Natural killer cell (primary cell): ENCODE data around the gene KICS2. TPM values are rescaled to one million over a fixed set of nuclear protein-coding genes. Genes with fewer than 3 reads are reported as not detected.

ENCODE experiments used
- ATAC-seq, 3 donors: fragments of 150-1000 bp in 2 of 3; fragments of 200-7000 bp in 1 of 3; cut with Tn5 transposase; 1 replicate in 1 of 3; 2 replicates in 2 of 3; pipeline ENCODE4 v1.10.0; 2021; ENCODE audit warnings: mild to moderate bottlenecking in 2 of 3, moderate library complexity in 2 of 3
- DNase-seq, 2 donors: peaks; one replicate each; pipeline versions ENCODE4 v3.0.0 to v3.0.0-alpha.2; 2013 to 2021; ENCODE audit warnings: mixed read lengths in 1 of 2
- H3K27ac ChIP-seq: one replicate; pipeline ENCODE4 v1.5.1; 2013; ENCODE audit warnings: mild to moderate bottlenecking, low read length
- H3K27me3 ChIP-seq: one replicate; pipeline ENCODE4 v1.6.1; 2013; ENCODE audit warnings: low read length; ENCODE audit not compliant: control insufficient read depth, insufficient read depth
- H3K36me3 ChIP-seq: one replicate; pipeline ENCODE4 v1.6.1; 2013; ENCODE audit warnings: low read length; ENCODE audit not compliant: control insufficient read depth, insufficient read depth
- H3K4me1 ChIP-seq: one replicate; pipeline ENCODE4 v1.6.1; 2013; ENCODE audit warnings: low read length; ENCODE audit not compliant: control insufficient read depth, insufficient read depth
- H3K4me3 ChIP-seq: one replicate; pipeline ENCODE4 v1.5.1; 2013; ENCODE audit warnings: low read length
- H3K9me3 ChIP-seq: one replicate; pipeline ENCODE4 v1.6.1; 2013; ENCODE audit warnings: low read length; ENCODE audit not compliant: control insufficient read depth, insufficient read depth
- H3K27ac Mint-ChIP-seq, 2 donors: one replicate each; pipeline ENCODE4 v1.8.0; 2022; ENCODE audit warnings: mild to moderate bottlenecking in 2 of 2, mixed read lengths in 2 of 2, moderate library complexity in 1 of 2
- H3K27me3 Mint-ChIP-seq, 2 donors: one replicate each; pipeline ENCODE4 v1.8.0; 2022; ENCODE audit warnings: low read depth in 2 of 2, mixed read lengths in 2 of 2
- H3K36me3 Mint-ChIP-seq: one replicate; pipeline ENCODE4 v1.8.0; 2022; ENCODE audit warnings: mixed read lengths
- H3K4me1 Mint-ChIP-seq, 2 donors: one replicate each; pipeline ENCODE4 v1.8.0; 2022; ENCODE audit warnings: mixed read lengths in 2 of 2
- H3K4me3 Mint-ChIP-seq: one replicate; pipeline ENCODE4 v1.8.0; 2022; ENCODE audit warnings: mild to moderate bottlenecking, moderate library complexity, mixed read lengths
- H3K9me3 Mint-ChIP-seq, 2 donors: one replicate each; pipeline ENCODE4 v1.8.0; 2022; ENCODE audit warnings: mixed read lengths in 2 of 2
- CTCF ChIP-seq: fragments of 200-600 bp; IDR thresholded peaks from one replicate; pipeline ENCODE4 v1.8.0; 2022; ENCODE audit warnings: antibody characterized with exemption
- WGBS: methylation state at CpG from one replicate; pipeline ENCODE4 v1.1.7; 2013; ENCODE audit warnings: missing lambda C conversion rate; ENCODE audit not compliant: insufficient coverage; 5-methylcytosine and 5-hydroxymethylcytosine counted together
- intact Hi-C: fragments of 100-400 bp; cut with micrococcal nuclease; formaldehyde crosslinking; loops from one replicate; pipeline ENCODE4 v1.14.2; 2022
- total RNA-seq, 4 donors: library from RNA; stranded (reverse); fragments of 120-200 nt in 1 of 4; gene quantifications; one replicate each; pipeline versions ENCODE4 v1.2.3 to v1.2.4, GENCODE V29; 2013 to 2022

Gene KICS2
- total RNA-seq, 3 donors from 2014 or later (not counting 1 experiment from before 2014, with no cell fraction given): 14.7 to 19.5 (median 15.6) TPM

DNA sequence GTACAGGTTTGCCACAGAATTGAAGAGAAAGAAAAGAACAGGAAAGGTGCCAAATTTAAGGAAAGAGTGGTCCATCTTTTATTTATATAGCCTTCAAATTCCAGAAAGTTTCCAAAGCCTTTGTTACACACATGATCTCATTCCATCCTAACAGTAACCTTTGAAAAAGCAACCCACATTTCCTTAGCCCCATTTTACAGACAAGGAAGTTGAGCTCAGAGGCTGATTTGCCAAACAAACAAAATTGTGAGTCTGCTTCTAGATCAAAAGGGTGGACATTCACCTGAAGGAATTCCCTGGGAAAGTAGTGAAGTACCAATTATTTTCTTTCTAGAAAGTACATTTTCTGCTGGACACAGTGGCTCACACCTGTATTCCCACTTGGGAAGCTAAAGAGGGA, 32.0 kb downstream of the KICS2 start:
- peaks cover 10% of the 10 kb centered on the region for H3K36me3 ChIP-seq
- no peak overlapping the region for H3K27ac ChIP-seq
- DNase-seq: no peak
- no peak for TF ChIP-seq CTCF
- H3K27ac Mint-ChIP-seq: no peak overlapping the region
- H3K4me1 ChIP-seq: no peaks in the 10 kb centered on the region
- no peaks in the 10 kb centered on the region for H3K9me3 Mint-ChIP-seq
- no peak overlapping the region for H3K4me3 ChIP-seq
- H3K9me3 ChIP-seq: no peaks in the 10 kb centered on the region
- no peak overlapping the region for H3K4me3 Mint-ChIP-seq
- ATAC-seq: no peak
- peaks cover 8% of the 10 kb centered on the region for H3K36me3 Mint-ChIP-seq
- H3K4me1 Mint-ChIP-seq: no peaks in the 10 kb centered on the region
- H3K27me3 ChIP-seq: no peaks in the 10 kb centered on the region
- H3K27me3 Mint-ChIP-seq: no peaks in the 10 kb centered on the region
- intact Hi-C loops: no loop called here

DNA sequence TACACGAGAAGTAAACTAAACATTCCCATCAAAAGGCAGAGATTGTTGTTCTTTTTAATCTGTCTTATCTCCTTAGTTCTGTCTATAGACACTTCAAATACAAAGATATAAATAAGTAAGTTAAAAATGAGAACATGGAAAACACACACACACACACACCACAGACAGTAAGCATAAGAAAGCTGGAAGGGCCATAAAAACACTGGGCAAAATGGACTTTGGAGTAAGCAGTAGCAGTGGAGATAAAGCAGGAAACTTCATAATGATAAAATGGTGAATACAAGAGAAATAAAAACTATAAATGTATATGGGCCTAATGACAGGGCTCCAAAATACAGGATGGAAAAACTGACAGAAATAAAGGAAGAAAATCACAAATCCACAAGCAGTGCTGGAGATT, 32.6 kb downstream of the KICS2 start:
- H3K27me3 ChIP-seq: no peaks in the 10 kb centered on the region
- no peak overlapping the region for H3K4me3 Mint-ChIP-seq
- no peaks in the 10 kb centered on the region for H3K4me1 ChIP-seq
- no peaks in the 10 kb centered on the region for H3K27me3 Mint-ChIP-seq
- intact Hi-C loops: no loop called here
- no peak overlapping the region for H3K27ac Mint-ChIP-seq
- TF ChIP-seq CTCF: no peak
- DNase-seq (no peak), ATAC-seq (no peak)
- no peaks in the 10 kb centered on the region for H3K9me3 Mint-ChIP-seq
- no peaks in the 10 kb centered on the region for H3K4me1 Mint-ChIP-seq
- no CpG with 5 or more reads among the region's 1 CpG for WGBS
- H3K27ac ChIP-seq: no peak overlapping the region
- H3K36me3 Mint-ChIP-seq: peaks cover 8% of the 10 kb centered on the region
- H3K4me3 ChIP-seq: no peak overlapping the region
- H3K9me3 ChIP-seq: no peaks in the 10 kb centered on the region
- peaks cover 9% of the 10 kb centered on the region for H3K36me3 ChIP-seq

- H3K4me3 ChIP-seq: no peak overlapping the region
- no peak for TF ChIP-seq CTCF
- DNase-seq (no peak), ATAC-seq (no peak)
- H3K36me3 ChIP-seq: no peaks in the 10 kb centered on the region
- H3K9me3 ChIP-seq: no peaks in the 10 kb centered on the region
- H3K27ac ChIP-seq: no peak overlapping the region
- H3K27me3 Mint-ChIP-seq: no peaks in the 10 kb centered on the region
- WGBS: 100% methylated on average over 1 of the region's 2 CpGs
- H3K27ac Mint-ChIP-seq: no peak overlapping the region
- no peaks in the 10 kb centered on the region for H3K27me3 ChIP-seq
- intact Hi-C loops: no loop called here
- H3K4me1 Mint-ChIP-seq: no peaks in the 10 kb centered on the region
- no peaks in the 10 kb centered on the region for H3K9me3 Mint-ChIP-seq
- no peak overlapping the region for H3K4me3 Mint-ChIP-seq
- H3K36me3 Mint-ChIP-seq: no peaks in the 10 kb centered on the region
- no peaks in the 10 kb centered on the region for H3K4me1 ChIP-seq
These were observed 34.3 kb downstream of the KICS2 start for GRCh38 chr12:64187794-64188193.

- DNase-seq (no peak), ATAC-seq (no peak)
- H3K4me1 ChIP-seq: no peaks in the 10 kb centered on the region
- H3K27me3 ChIP-seq: no peaks in the 10 kb centered on the region
- 66% methylated on average over 3 of the region's 3 CpGs for WGBS
- no peaks in the 10 kb centered on the region for H3K36me3 Mint-ChIP-seq
- TF ChIP-seq CTCF: no peak
- no peak overlapping the region for H3K27ac Mint-ChIP-seq
- no peaks in the 10 kb centered on the region for H3K4me1 Mint-ChIP-seq
- no peaks in the 10 kb centered on the region for H3K36me3 ChIP-seq
- H3K4me3 ChIP-seq: no peak overlapping the region
- no peaks in the 10 kb centered on the region for H3K9me3 Mint-ChIP-seq
- no peaks in the 10 kb centered on the region for H3K27me3 Mint-ChIP-seq
- no peak overlapping the region for H3K27ac ChIP-seq
- H3K9me3 ChIP-seq: no peaks in the 10 kb centered on the region
- H3K4me3 Mint-ChIP-seq: no peak overlapping the region
- intact Hi-C loops: no loop called here
These were observed 34.7 kb downstream of the KICS2 start for GRCh38 chr12:64187370-64187769.
